Neuronal stem cell (in vitro differentiated cells): Measurements from ENCODE around the gene ADCY3.
A peak's percentile ranks its signal among the peaks of the same experiment; 100 is the strongest.

Source experiments
- DNase-seq: peaks from one replicate; pipeline ENCODE4 v3.0.0-alpha.2; 2013; ENCODE audit warnings: low spot score
- H2AFZ ChIP-seq: one replicate; pipeline ENCODE4 v1.6.1; 2013; ENCODE audit warnings: mild to moderate bottlenecking, low read length, inconsistent platforms
- H2AK5ac ChIP-seq: 2 replicates; pipeline ENCODE4 v1.6.1; 2013; ENCODE audit warnings: low read depth, mild to moderate bottlenecking, inconsistent platforms, low read length, moderate library complexity, mixed read lengths
- H2BK120ac ChIP-seq: 2 replicates; pipeline ENCODE4 v1.6.1; 2013; ENCODE audit warnings: low read depth, mild to moderate bottlenecking, inconsistent platforms, low read length, moderate library complexity, mixed read lengths
- H2BK12ac ChIP-seq: one replicate; pipeline ENCODE4 v1.6.1; 2013; ENCODE audit warnings: low read length, inconsistent platforms
- H2BK15ac ChIP-seq: 2 replicates; pipeline ENCODE4 v1.6.1; 2013; ENCODE audit warnings: mild to moderate bottlenecking, low read length, inconsistent platforms, mixed read lengths
- H2BK5ac ChIP-seq: one replicate; pipeline ENCODE4 v1.6.1; 2013; ENCODE audit warnings: inconsistent platforms, mild to moderate bottlenecking, low read length, moderate library complexity
- H3K14ac ChIP-seq: one replicate; pipeline ENCODE4 v1.6.1; 2013; ENCODE audit warnings: low read length, inconsistent platforms
- H3K18ac ChIP-seq: 2 replicates; pipeline ENCODE4 v1.6.1; 2013; ENCODE audit warnings: low read length, inconsistent platforms
- H3K23ac ChIP-seq: 2 replicates; pipeline ENCODE4 v1.6.1; 2013; ENCODE audit warnings: low read depth, mild to moderate bottlenecking, mixed read lengths, low read length, inconsistent platforms; ENCODE audit not compliant: poor library complexity
- H3K27ac ChIP-seq: replicated peaks from 3 replicates; pipeline ENCODE4 v1.5.1; 2013; ENCODE audit warnings: low read length, inconsistent platforms
- H3K27me3 ChIP-seq, 3 experiments: 2 replicates each; pipeline ENCODE4 v1.6.1; 2013; ENCODE audit warnings: low read length in 3 of 3, mild to moderate bottlenecking in 2 of 3, inconsistent platforms in 1 of 3, low read depth in 1 of 3, mixed read lengths in 1 of 3, moderate library complexity in 1 of 3; ENCODE audit not compliant: control insufficient read depth in 3 of 3, insufficient read depth in 3 of 3
- H3K36me3 ChIP-seq, 2 donors: replicated peaks in 1 of 2; 2 replicates each; pipeline ENCODE4 v1.6.1; 2013; ENCODE audit warnings: low read length in 2 of 2; ENCODE audit not compliant: control insufficient read depth in 2 of 2, insufficient read depth in 2 of 2
- H3K4ac ChIP-seq: 2 replicates; pipeline ENCODE4 v1.6.1; 2013; ENCODE audit warnings: inconsistent platforms, mild to moderate bottlenecking, low read length, moderate library complexity
- H3K4me1 ChIP-seq, 2 donors: 1 replicate in 1 of 2; 2 replicates in 1 of 2; pipeline ENCODE4 v1.6.1; 2013; ENCODE audit warnings: low read length in 2 of 2, low read depth in 1 of 2; ENCODE audit not compliant: control insufficient read depth in 2 of 2, insufficient read depth in 1 of 2
- H3K4me2 ChIP-seq: one replicate; pipeline ENCODE4 v1.6.1; 2013; ENCODE audit warnings: mild to moderate bottlenecking, low read length, inconsistent platforms; ENCODE audit not compliant: insufficient read depth, poor library complexity, severe bottlenecking
- H3K4me3 ChIP-seq, 2 donors: 2 replicates each; pipeline ENCODE4 v1.5.1; 2013; ENCODE audit warnings: low read length in 2 of 2, mild to moderate bottlenecking in 2 of 2, inconsistent platforms in 1 of 2, moderate library complexity in 1 of 2
- H3K79me1 ChIP-seq: one replicate; pipeline ENCODE4 v1.6.1; 2013; ENCODE audit warnings: low read depth, mild to moderate bottlenecking, inconsistent platforms, low read length, moderate library complexity
- H3K9ac ChIP-seq: one replicate; pipeline ENCODE4 v1.6.1; 2013; ENCODE audit warnings: mild to moderate bottlenecking, low read depth, low read length, inconsistent platforms; ENCODE audit not compliant: poor library complexity
- H3K9me3 ChIP-seq, 2 donors: replicated peaks in 1 of 2; 2 replicates each; pipeline versions ENCODE3 to v1.6.1; 2013; ENCODE audit warnings: low read length in 2 of 2, mild to moderate bottlenecking in 2 of 2, inconsistent platforms in 1 of 2, low read depth in 1 of 2, mixed read lengths in 1 of 2, moderate library complexity in 1 of 2; ENCODE audit not compliant: control insufficient read depth in 2 of 2, insufficient read depth in 1 of 2
- H4K8ac ChIP-seq: one replicate; pipeline ENCODE4 v1.6.1; 2013; ENCODE audit warnings: low read depth, mild to moderate bottlenecking, inconsistent platforms, low read length, moderate library complexity
- H4K91ac ChIP-seq: one replicate; pipeline ENCODE4 v1.6.1; 2013; ENCODE audit warnings: low read length, low read depth, mild to moderate bottlenecking, inconsistent platforms; ENCODE audit not compliant: poor library complexity
- WGBS, 2 donors: extraction: QIAGEN DNeasy Blood & Tissue Kit; methylation state at CpG; one replicate each; pipeline ENCODE4 v1.1.7; 2013; ENCODE audit warnings: missing lambda C conversion rate in 2 of 2, mixed read lengths in 1 of 2; ENCODE audit not compliant: insufficient read length in 2 of 2, insufficient replicate concordance in 1 of 2; ENCODE audit errors: extremely low coverage in 2 of 2; 5-methylcytosine and 5-hydroxymethylcytosine counted together

The ADCY3 gene

GRCh38 chr2:24906466-24906865 lies 13.6 kb downstream of the ADCY3 start:
- DNase-seq: no peak
- H3K4ac ChIP-seq: no peak overlapping the region
- H3K14ac ChIP-seq: no peak overlapping the region
- no peak overlapping the region for H3K23ac ChIP-seq
- H3K18ac ChIP-seq: no peak overlapping the region
- no peaks in the 10 kb centered on the region for H3K4me1 ChIP-seq
- peaks cover 4% of the 10 kb centered on the region for H3K79me1 ChIP-seq
- H2BK15ac ChIP-seq: no peak overlapping the region
- H2AFZ ChIP-seq: no peak overlapping the region
- no CpG with 5 or more reads among the region's 6 CpGs for WGBS, 2 donors
- H3K9ac ChIP-seq: no peak overlapping the region
- H3K4me3 ChIP-seq: no peak overlapping the region
- H2BK5ac ChIP-seq: no peak overlapping the region
- no peak overlapping the region for H4K91ac ChIP-seq
- no peak overlapping the region for H3K27ac ChIP-seq
- no peaks in the 10 kb centered on the region for H3K27me3 ChIP-seq
- H3K36me3 ChIP-seq: peaks cover 6 to 53% of the 10 kb centered on the region in 2 donors
- H2AK5ac ChIP-seq: no peak overlapping the region
- no peak overlapping the region for H3K4me2 ChIP-seq
- no peak overlapping the region for H4K8ac ChIP-seq
- no peak overlapping the region for H2BK120ac ChIP-seq
- H3K9me3 ChIP-seq: peaks cover 0 to 6% of the 10 kb centered on the region in 2 donors
- H2BK12ac ChIP-seq: no peak overlapping the region

DNA sequence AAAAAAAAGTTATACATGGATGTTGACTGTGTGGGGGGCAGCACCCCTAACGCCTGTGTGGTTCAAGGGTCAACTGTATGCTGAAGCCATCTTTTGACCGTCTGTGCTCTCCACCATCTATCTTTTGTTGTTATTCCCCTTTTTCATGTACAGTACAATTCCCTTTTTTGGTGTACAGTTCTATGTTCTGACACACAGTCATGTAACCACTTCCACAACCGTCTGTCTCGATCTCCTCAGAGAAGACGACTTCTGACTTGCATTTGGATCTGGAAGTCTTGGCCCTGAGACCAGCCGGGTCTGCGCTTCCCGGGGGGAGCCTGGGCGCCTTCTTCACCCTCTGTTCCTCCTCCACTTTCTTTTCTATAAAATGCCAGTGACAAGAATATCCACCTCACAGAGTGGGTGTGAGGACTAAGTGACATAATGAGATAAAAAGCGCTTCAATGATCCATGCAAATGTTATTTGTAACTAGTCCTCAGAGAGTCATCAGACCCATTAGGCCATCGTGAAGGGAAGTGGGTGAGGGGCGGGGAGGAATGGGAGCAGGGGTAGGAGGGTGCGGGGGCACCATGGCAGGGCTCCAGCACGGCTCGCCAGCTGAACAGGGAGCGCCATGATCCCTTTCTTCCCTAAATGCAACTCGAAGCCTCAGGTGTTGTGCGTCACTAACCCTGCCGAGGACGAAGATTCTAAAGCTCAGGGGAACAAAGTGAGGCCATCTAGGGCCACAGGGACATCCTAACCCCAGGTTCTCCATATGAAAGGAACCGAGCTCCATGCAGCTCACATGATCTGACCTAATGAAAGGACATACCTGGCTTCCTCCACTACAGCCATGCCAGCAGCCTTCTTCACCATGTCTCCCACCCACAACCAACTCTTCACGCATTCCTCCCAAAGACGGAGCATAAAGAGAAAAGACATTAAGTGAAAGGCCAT lies 16.6 kb downstream of the ADCY3 start:
- Histone ChIP-seq H4K91ac (no peak overlapping the region), H2BK120ac (no peak overlapping the region), H2AFZ (no peak overlapping the region), H3K14ac (peak overlapping the region; percentile 21), H3K79me1 (peaks cover 4% of the 10 kb centered on the region), H3K9me3 (peaks cover 0 to 3% of the 10 kb centered on the region in 2 donors), H3K27ac (no peak overlapping the region), H3K9ac (peak overlapping the region; percentile 44), H4K8ac (no peak overlapping the region), H3K36me3 (peaks cover 5 to 52% of the 10 kb centered on the region in 2 donors), H3K4ac (no peak overlapping the region), H3K18ac (no peak overlapping the region), H2AK5ac (no peak overlapping the region), H2BK12ac (no peak overlapping the region), H3K4me3 (no peak overlapping the region), H3K23ac (no peak overlapping the region), H2BK5ac (no peak overlapping the region), H3K4me1 (peaks cover 0 to 4% of the 10 kb centered on the region in 2 donors), H3K27me3 (no peaks in the 10 kb centered on the region), H2BK15ac (no peak overlapping the region), H3K4me2 (no peak overlapping the region)
- DNase-seq: no peak
- no CpG with 5 or more reads among the region's 23 CpGs for WGBS, 2 donors

DNA sequence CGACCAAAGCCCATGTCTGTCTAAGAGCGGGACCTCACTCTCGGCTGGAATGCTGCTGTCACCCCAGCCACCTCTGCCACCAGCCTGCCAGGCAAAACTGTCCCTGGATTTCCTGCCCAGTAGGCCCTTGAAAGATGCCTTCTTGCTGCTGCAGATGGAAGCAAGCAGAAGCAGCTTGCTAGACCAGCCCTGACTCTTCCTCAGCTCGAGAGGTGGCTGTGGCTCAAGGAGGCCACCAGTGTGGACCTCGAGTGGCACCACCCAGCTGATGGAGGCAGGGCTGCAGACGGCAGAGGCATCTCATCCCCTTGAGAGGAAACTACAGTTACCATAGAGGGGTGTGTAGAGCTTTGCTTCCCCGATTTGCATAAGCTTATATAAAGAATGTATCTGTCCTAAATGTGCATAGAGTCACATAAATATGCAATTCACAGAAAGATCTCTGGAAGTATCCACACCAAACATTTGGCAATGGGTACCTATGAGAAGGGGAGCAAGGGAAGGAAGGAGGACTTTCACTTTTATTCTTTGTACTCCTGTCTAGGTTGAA lies 20.6 kb downstream of the ADCY3 start:
- H3K4ac ChIP-seq: no peak overlapping the region
- no CpG with 5 or more reads among the region's 7 CpGs for WGBS, 2 donors
- no peak overlapping the region for H3K9ac ChIP-seq
- peaks cover 8 to 33% of the 10 kb centered on the region in 2 donors for H3K9me3 ChIP-seq
- no peak overlapping the region for H2BK15ac ChIP-seq
- H3K18ac ChIP-seq: no peak overlapping the region
- H3K27me3 ChIP-seq: no peaks in the 10 kb centered on the region
- H3K79me1 ChIP-seq: peaks cover 2% of the 10 kb centered on the region
- H2BK5ac ChIP-seq: no peak overlapping the region
- H2BK120ac ChIP-seq: no peak overlapping the region
- H2AK5ac ChIP-seq: no peak overlapping the region
- no peak overlapping the region for H3K23ac ChIP-seq
- no peak overlapping the region for H2AFZ ChIP-seq
- no peak overlapping the region for H2BK12ac ChIP-seq
- H3K14ac ChIP-seq: no peak overlapping the region
- H4K91ac ChIP-seq: no peak overlapping the region
- H3K4me2 ChIP-seq: no peak overlapping the region
- H3K4me3 ChIP-seq: no peak overlapping the region
- H4K8ac ChIP-seq: no peak overlapping the region
- no peak overlapping the region for H3K27ac ChIP-seq
- DNase-seq: no peak
- H3K36me3 ChIP-seq: peaks cover 14 to 61% of the 10 kb centered on the region in 2 donors
- peaks cover 0 to 6% of the 10 kb centered on the region in 2 donors for H3K4me1 ChIP-seq
